ENCODE results near the gene CEP85L. TPM values are rescaled to one million over a fixed set of nuclear protein-coding genes. Genes with fewer than 3 reads are reported as not detected.

The CEP85L gene
- total RNA-seq, 1 donor from 2014 or later, result 68.9 TPM

GRCh38 chr6:118577972-118578371 is 73.4 kb downstream of the CEP85L start:
- no peak for DNase-seq

GRCh38 chr6:118574051-118574865 is 77.1 kb downstream of the CEP85L start:
- no peak for DNase-seq

DNA sequence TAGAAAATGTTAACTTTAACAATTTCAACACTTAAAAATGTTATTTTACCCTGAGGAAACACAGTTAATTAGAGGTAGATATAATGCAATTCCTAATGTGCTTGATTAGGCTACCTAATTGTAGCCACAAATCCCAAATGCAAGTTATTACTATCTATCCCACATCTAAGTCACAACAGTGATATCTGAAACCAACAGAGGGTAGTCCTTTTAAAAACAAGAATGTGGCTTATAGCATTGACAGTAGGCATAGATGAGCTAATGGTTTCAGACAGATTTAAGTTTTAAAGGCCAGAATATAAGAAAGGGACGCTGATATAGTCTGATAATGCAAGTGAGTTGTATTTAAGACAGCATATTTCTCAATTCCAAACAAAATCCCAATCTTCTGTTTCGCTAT is 80.3 kb downstream of the CEP85L start:
- DNase-seq, result no peak

GRCh38 chr6:118569498-118569897 is 81.9 kb downstream of the CEP85L start:
- DNase-seq, result no peak

DNA sequence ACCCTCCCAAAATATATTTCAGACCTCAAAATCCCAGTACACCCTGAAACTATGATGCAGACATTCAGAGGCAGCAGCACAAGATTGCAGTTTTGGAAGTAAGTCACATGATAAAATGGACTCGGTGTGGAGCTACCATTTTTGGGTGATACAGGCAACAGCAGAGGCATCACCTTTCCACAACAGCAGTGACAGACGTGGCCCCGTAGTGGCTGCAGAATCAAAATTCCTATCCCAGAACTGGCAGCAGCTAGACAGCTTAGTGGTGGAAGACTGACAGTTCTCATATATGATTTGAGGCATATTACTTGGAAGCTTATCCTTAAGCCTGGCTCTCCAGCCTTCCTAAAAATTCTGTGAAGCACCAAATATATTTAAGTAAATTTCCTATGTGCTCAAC is 83.4 kb downstream of the CEP85L start:
- no peak for DNase-seq

DNA sequence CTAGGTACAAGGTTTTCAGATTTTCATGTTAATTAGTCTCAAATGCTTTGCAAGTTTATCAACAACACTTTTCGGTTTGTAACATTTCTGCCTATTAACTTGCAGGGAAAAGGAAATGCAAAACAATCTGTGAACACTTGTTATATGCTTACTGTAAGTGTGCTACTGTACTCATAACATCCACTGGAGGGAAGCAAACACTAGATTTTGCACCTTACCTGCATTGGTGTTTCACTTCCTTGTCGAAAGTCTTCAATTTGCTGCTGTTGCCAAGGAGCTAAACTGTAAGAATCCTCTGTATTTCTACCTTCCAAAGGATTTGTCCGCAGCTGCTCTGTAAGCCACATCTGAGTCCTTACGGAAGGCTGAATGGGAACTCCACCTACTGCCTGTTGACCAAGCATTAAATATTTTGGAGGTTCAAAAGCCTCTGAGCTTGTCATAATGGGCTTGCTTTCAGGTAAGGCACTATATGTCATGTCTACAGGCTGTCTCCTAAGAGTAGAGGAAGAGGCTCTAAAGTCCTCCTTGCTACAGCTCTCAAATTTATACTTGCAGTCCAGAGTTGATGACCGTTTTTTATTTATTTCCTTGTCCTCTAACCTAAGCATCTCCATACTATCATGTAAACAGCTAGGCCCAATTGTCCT is 86.0 kb downstream of the CEP85L start:
- DNase-seq, result peak; percentile 62

DNA sequence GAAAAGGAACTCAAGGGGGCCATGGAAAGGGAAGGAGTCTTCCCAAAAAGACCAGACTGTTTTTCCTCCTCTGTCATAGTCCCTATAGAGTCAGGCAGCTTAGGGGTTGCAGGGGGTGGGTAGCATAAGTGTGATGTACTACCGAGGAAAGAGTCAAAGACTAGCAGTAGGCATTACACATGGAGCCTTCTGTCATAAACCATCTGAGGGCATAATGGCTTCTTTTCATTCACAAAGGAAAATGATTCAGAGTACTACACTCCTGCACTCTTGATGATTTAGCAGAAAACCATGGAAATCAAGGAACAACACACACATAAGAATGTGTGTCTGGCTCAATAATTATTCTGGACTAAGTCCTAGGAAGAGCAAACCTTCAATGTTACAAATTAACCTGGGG is 88.4 kb downstream of the CEP85L start:
- DNase-seq, result no peak

GRCh38 chr6:118562248-118562647 is 89.1 kb downstream of the CEP85L start:
- DNase-seq, result no peak

GRCh38 chr6:118559659-118560058 is 91.7 kb downstream of the CEP85L start:
- no peak for DNase-seq

DNA sequence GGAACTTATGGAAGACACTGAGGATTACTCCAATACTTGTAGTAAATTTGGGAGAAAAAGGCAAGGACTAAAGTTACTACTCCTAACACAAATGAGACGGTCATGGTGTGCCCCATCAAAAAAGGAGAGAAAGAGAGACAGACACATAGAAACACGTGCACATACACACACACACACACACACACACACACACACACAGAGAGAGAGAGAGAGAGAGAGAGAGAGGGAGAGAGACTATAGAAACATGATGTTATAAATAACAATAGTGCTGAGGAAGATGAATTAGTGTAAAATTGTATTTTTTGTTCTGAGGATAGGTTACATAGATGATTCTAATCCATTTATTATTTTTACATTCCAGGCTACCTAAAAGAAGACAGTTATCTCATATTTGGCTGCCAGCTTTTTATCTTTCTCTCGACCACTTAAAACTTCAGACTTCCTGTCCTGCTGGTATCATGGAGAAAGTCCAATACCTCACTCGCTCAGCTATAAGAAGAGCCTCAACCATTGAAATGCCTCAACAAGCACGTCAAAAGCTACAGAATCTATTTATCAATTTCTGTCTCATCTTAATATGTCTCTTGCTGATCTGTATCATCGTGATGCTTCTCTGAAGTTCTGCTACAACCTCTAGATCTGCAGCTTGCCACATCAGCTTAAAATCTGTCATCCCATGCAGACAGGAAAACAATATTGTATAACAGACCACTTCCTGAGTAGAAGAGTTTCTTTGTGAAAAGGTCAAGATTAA is 92.8 kb downstream of the CEP85L start:
- no peak for DNase-seq

GRCh38 chr6:118554698-118555097 is 96.7 kb downstream of the CEP85L start:
- DNase-seq, result no peak

- no peak for DNase-seq
These were observed 98.3 kb downstream of the CEP85L start for GRCh38 chr6:118553132-118553531.

DNA sequence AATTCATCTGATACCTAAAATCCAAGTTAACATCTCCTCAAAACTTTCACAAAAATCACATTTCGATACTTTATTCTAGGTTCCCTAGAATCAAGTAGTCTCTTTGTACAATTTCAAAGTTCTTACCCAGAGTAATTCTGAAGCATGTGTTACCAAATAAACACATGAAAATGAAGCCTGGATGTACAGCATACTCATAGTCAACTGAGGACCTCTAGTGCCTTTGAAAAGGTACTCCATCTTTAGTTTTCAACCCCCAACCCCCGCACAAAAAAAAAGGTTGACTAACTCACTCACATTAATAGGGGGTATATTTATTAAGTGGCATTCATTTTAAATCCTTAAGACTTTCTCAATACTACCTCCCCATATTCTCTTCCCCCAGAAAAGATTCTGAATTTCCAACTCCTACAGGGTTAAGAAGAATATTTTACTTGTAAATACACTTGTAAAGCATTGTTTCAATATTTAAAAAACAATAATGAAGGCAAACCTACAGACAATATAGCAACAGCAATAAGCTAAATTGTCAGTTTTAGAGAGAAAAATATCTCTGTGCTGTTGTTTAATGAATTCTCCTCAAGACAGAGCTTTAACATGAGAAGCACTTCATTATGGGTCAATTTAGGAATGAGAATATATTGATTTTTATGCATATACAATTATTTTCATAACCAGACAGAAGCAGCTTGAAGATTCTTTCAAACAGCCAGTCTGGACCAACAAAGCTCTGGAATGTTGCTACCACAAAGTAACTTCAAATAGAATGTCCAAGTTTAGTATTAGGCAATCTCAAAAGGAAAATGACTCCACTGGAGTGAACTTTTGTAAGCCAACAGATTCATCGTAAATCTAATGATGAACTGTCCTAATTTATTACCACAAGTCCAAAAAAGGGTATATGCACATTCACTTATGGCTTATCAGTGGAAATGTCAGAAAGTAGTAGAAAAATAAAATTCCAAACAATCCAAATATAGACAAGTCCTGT is 100.0 kb downstream of the CEP85L start:
- DNase-seq, result peak; percentile 61

GRCh38 chr6:118548613-118549012 is 102.8 kb downstream of the CEP85L start:
- no peak for DNase-seq

GRCh38 chr6:118548136-118548535 is 103.3 kb downstream of the CEP85L start, which contains the start of gene PLN:
TSS of gene PLN (plus strand) at chr6:118548296. CDS start at chr6:118558922, 10,626 bp downstream.
- DNase-seq, result no peak

DNA sequence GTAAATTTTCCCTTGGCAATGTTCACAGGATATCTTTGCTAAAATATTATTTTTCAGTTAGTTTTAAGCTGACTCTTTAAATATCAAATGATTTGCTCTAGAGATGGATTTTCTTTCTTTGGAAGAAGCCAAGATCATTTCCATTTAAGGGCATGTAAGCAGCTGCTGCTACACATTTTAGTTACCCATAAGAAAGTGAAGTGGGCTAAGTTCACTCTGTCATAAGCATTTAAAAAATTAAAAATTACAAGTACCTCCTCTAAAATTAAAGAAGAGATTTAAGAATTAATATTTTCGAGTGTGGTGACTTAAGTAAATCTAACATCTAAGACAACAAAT is 104.5 kb downstream of the CEP85L start:
- peak; percentile 31 for DNase-seq

- DNase-seq, result no peak
These were observed 105.1 kb downstream of the CEP85L start for GRCh38 chr6:118546164-118546879.

DNA sequence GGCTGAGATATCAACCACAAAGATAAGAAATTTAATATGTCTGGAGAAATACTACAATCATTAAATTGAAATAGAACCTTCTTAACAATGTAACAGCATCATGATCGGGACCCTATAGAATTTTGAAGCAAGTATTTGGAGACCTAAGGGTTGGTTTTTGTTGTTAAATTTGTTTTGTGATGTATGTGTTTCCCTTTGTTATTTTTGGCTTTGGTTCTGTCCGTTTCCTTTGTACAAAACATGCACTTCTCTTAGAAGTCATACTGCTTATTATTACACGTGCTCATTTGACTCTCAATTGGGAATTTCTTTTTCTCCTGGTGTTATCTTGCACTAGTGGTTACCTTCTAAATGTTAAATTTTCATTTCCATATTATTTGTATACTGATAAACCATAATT is 107.3 kb downstream of the CEP85L start:
- no peak for DNase-seq

- DNase-seq, result no peak
These were observed 109.0 kb downstream of the CEP85L start for GRCh38 chr6:118542184-118542952.

GRCh38 chr6:118537574-118537973 is 113.8 kb downstream of the CEP85L start:
- DNase-seq, result no peak
